HepG2 (cell line): ENCODE results near the gene PDE4D.

Source experiments
- POLR2AphosphoS5 ChIP-seq: IDR thresholded peaks from 2 replicates; pipeline ENCODE4 v1.6.1; 2012; ENCODE audit warnings: low read depth, low read length
- SRY ChIP-seq: sonication (generic); formaldehyde crosslinking; IDR thresholded peaks from 2 replicates; pipeline ENCODE4 v1.8.0; 2022; ENCODE audit warnings: mild to moderate bottlenecking, missing genetic modification reagents

- no peak for TF ChIP-seq POLR2AphosphoS5
- TF ChIP-seq SRY (CRISPR knock-in tag), result no peak
Observed at GRCh38 chr5:59178482-59178881, 715.0 kb downstream of the PDE4D start.
